H9 (cell line): ENCODE results near the gene NHLRC4. TPM values are rescaled to one million over a fixed set of nuclear protein-coding genes. Genes with fewer than 3 reads are reported as not detected.

Experiments used
- DNase-seq: peaks from one replicate; pipeline ENCODE4 v3.0.0-alpha.2; 2017
- H2AFZ ChIP-seq: one replicate; pipeline ENCODE4 v1.6.1; 2013; ENCODE audit warnings: mild to moderate bottlenecking, low read length, control low read depth, moderate library complexity
- H2AK5ac ChIP-seq: 2 replicates; pipeline ENCODE4 v1.6.1; 2013; ENCODE audit warnings: low read length, control low read depth, mixed read lengths; ENCODE audit not compliant: insufficient read length
- H2BK120ac ChIP-seq: one replicate; pipeline ENCODE4 v1.6.1; 2013; ENCODE audit warnings: low read depth, mild to moderate bottlenecking, low read length, control low read depth, inconsistent platforms; ENCODE audit not compliant: poor library complexity, severe bottlenecking
- H2BK12ac ChIP-seq: 2 replicates; pipeline ENCODE4 v1.6.1; 2013; ENCODE audit warnings: low read length, control low read depth, mixed read lengths, low read depth; ENCODE audit not compliant: insufficient read length
- H2BK15ac ChIP-seq: 2 replicates; pipeline ENCODE4 v1.6.1; 2013; ENCODE audit warnings: low read depth, low read length, control low read depth
- H2BK20ac ChIP-seq: one replicate; pipeline ENCODE4 v1.6.1; 2013; ENCODE audit warnings: low read depth, mild to moderate bottlenecking, low read length, control low read depth, inconsistent platforms; ENCODE audit not compliant: poor library complexity, severe bottlenecking
- H2BK5ac ChIP-seq: 2 replicates; pipeline ENCODE4 v1.6.1; 2013; ENCODE audit warnings: low read length, control low read depth, mixed read lengths; ENCODE audit not compliant: insufficient read length
- H3K14ac ChIP-seq: 2 replicates; pipeline ENCODE4 v1.6.1; 2013; ENCODE audit warnings: low read length, control low read depth; ENCODE audit not compliant: insufficient read depth
- H3K18ac ChIP-seq: 2 replicates; pipeline ENCODE4 v1.6.1; 2013; ENCODE audit warnings: low read depth, mild to moderate bottlenecking, mixed read lengths, low read length, control low read depth; ENCODE audit not compliant: insufficient read length
- H3K23ac ChIP-seq: 2 replicates; pipeline ENCODE4 v1.6.1; 2013; ENCODE audit warnings: low read length, control low read depth, mixed read lengths, low read depth; ENCODE audit not compliant: insufficient read length
- H3K23me2 ChIP-seq: 2 replicates; pipeline ENCODE4 v1.6.1; 2013; ENCODE audit warnings: low read depth, mild to moderate bottlenecking, mixed read lengths, low read length, control low read depth; ENCODE audit not compliant: insufficient read length, poor library complexity, severe bottlenecking
- H3K27ac ChIP-seq: 2 replicates; pipeline ENCODE4 v1.5.1; 2013; ENCODE audit warnings: low read length, control low read depth, mixed read lengths, low read depth; ENCODE audit not compliant: insufficient read length
- H3K27me3 ChIP-seq: 2 replicates; pipeline ENCODE4 v1.6.1; 2013; ENCODE audit warnings: low read length, control low read depth, inconsistent platforms; ENCODE audit not compliant: insufficient read depth
- H3K4ac ChIP-seq: 2 replicates; pipeline ENCODE4 v1.6.1; 2013; ENCODE audit warnings: low read depth, mild to moderate bottlenecking, control low read depth, inconsistent platforms, low read length, moderate library complexity
- H3K4me1 ChIP-seq: 2 replicates; pipeline ENCODE4 v1.6.1; 2013; ENCODE audit warnings: low read length, control low read depth, inconsistent platforms; ENCODE audit not compliant: insufficient read depth
- H3K4me2 ChIP-seq: 2 replicates; pipeline ENCODE4 v1.6.1; 2013; ENCODE audit warnings: low read length, control low read depth, mixed read lengths; ENCODE audit not compliant: insufficient read length, insufficient read depth
- H3K56ac ChIP-seq: 2 replicates; pipeline ENCODE4 v1.6.1; 2013; ENCODE audit warnings: low read depth, mild to moderate bottlenecking, mixed read lengths, low read length, control low read depth; ENCODE audit not compliant: insufficient read length
- H3K79me1 ChIP-seq: 2 replicates; pipeline ENCODE4 v1.6.1; 2013; ENCODE audit warnings: low read depth, mild to moderate bottlenecking, moderate library complexity, low read length, control low read depth, inconsistent platforms; ENCODE audit not compliant: insufficient read depth, poor library complexity, severe bottlenecking
- H3K79me2 ChIP-seq: 2 replicates; pipeline ENCODE4 v1.6.1; 2013; ENCODE audit warnings: low read length, control low read depth, inconsistent platforms; ENCODE audit not compliant: insufficient read depth
- H3K9ac ChIP-seq: 2 replicates; pipeline ENCODE4 v1.6.1; 2013; ENCODE audit warnings: low read length, control low read depth, mixed read lengths; ENCODE audit not compliant: insufficient read length; ENCODE audit errors: extremely low read depth
- H3K9me3 ChIP-seq: one replicate; pipeline ENCODE4 v1.6.1; 2013; ENCODE audit warnings: low read depth, low read length, inconsistent platforms; ENCODE audit not compliant: control insufficient read depth
- H3T11ph ChIP-seq: one replicate; pipeline ENCODE4 v1.6.1; 2013; ENCODE audit warnings: mild to moderate bottlenecking, low read length, control low read depth, inconsistent platforms
- H4K20me1 ChIP-seq: one replicate; pipeline ENCODE4 v1.6.1; 2013; ENCODE audit not compliant: control insufficient read depth, insufficient read length, insufficient read depth
- H4K5ac ChIP-seq: 2 replicates; pipeline ENCODE4 v1.6.1; 2013; ENCODE audit warnings: low read depth, mild to moderate bottlenecking, mixed read lengths, low read length, control low read depth; ENCODE audit not compliant: insufficient read length
- H4K8ac ChIP-seq: replicated peaks from 2 replicates; pipeline ENCODE4 v1.6.1; 2013; ENCODE audit warnings: low read length, control low read depth, mixed read lengths, low read depth; ENCODE audit not compliant: insufficient read length
- H4K91ac ChIP-seq: 2 replicates; pipeline ENCODE4 v1.6.1; 2013; ENCODE audit warnings: low read depth, mild to moderate bottlenecking, moderate library complexity, mixed read lengths, low read length, control low read depth; ENCODE audit not compliant: insufficient read length
- H3K27ac Mint-ChIP-seq, 3 experiments: 2 replicates in 2 of 3; 3 replicates in 1 of 3; pipeline ENCODE4 v1.8.0; 2020 to 2021; ENCODE audit warnings: mixed read lengths in 3 of 3, mild to moderate bottlenecking in 1 of 3, moderate library complexity in 1 of 3
- H3K27me3 Mint-ChIP-seq: 2 replicates; pipeline ENCODE4 v1.8.0; 2021; ENCODE audit warnings: low read depth, mild to moderate bottlenecking, moderate library complexity, mixed read lengths
- H3K36me3 Mint-ChIP-seq, 3 experiments: 2 replicates in 2 of 3; 3 replicates in 1 of 3; pipeline ENCODE4 v1.8.0; 2020 to 2021; ENCODE audit warnings: low read depth in 3 of 3, mixed read lengths in 3 of 3; ENCODE audit not compliant: insufficient read depth in 1 of 3
- H3K4me1 Mint-ChIP-seq, 2 experiments: 2 replicates each; pipeline ENCODE4 v1.8.0; 2020; ENCODE audit warnings: mixed read lengths in 2 of 2
- H3K4me3 Mint-ChIP-seq, 2 experiments: 2 replicates in 1 of 2; 3 replicates in 1 of 2; pipeline ENCODE4 v1.8.0; 2020 to 2021; ENCODE audit warnings: mild to moderate bottlenecking in 2 of 2, mixed read lengths in 2 of 2, moderate library complexity in 1 of 2
- H3K9me3 Mint-ChIP-seq, 2 experiments: 2 replicates in 1 of 2; 3 replicates in 1 of 2; pipeline ENCODE4 v1.8.0; 2020; ENCODE audit warnings: mild to moderate bottlenecking in 2 of 2, mixed read lengths in 2 of 2, moderate library complexity in 1 of 2
- WGBS: extraction: QIAGEN DNeasy Blood & Tissue Kit; methylation state at CpG from one replicate; pipeline ENCODE4 v1.1.7; 2013; ENCODE audit warnings: missing lambda C conversion rate, low lambda C conversion rate, mixed read lengths; ENCODE audit not compliant: insufficient read length; ENCODE audit errors: extremely low coverage; 5-methylcytosine and 5-hydroxymethylcytosine counted together
- total RNA-seq: library from RNA; stranded (reverse); gene quantifications from 2 replicates; pipeline ENCODE4 v1.2.1, GENCODE V29; 2021
- TF ChIP-seq, protein P1 (sequence below): fragments of 200-600 bp; sonication (generic); conservative IDR thresholded peaks from 3 replicates; pipeline ENCODE4 v1.8.0; 2021; ENCODE audit warnings: antibody characterized with exemption, mild to moderate bottlenecking

NHLRC4 gene
- total RNA-seq, 1 experiment from 2014 or later, result 0.42 TPM

DNA sequence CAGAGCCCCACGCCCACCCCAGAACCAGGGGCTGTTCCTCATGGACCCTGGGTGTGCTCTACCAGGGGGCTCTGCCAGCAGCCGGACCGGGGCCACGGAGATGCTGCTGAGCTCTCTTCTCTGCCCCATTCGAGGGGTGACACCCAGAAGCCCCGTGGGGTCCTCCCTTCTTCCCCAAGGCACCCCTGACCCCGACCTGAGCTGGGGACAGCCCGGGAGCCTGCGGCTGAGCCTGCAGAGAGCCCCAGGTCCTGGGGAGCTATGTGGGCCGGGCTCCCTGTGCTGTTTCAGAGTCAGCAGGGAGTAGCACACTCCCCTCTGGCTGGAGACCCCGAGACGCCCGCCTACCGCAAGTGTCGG is 7.8 kb upstream of the NHLRC4 start:
- no peak overlapping the region for H2BK12ac ChIP-seq
- H2BK5ac ChIP-seq, result no peak overlapping the region
- H3T11ph ChIP-seq, result no peak overlapping the region
- H4K8ac ChIP-seq, result no peak overlapping the region
- H3K23me2 ChIP-seq, result no peaks in the 10 kb centered on the region
- Mint-ChIP-seq H3K4me1 (no peaks in the 10 kb centered on the region), H3K27me3 (peaks cover 42% of the 10 kb centered on the region), H3K9me3 (no peaks in the 10 kb centered on the region; a peak in 1 of 5 replicates), H3K36me3 (peaks cover 0 to 3% (median 0%) of the 10 kb centered on the region in 3 experiments; a peak in 3 of 7 replicates), H3K27ac (no peak overlapping the region), H3K4me3 (no peak overlapping the region)
- H3K18ac ChIP-seq, result no peak overlapping the region
- H2AK5ac ChIP-seq, result no peak overlapping the region
- H3K9me3 ChIP-seq, result no peaks in the 10 kb centered on the region
- no peak overlapping the region for H3K56ac ChIP-seq
- H4K5ac ChIP-seq, result no peak overlapping the region
- H3K14ac ChIP-seq, result no peak overlapping the region
- TF ChIP-seq, protein P1, sequence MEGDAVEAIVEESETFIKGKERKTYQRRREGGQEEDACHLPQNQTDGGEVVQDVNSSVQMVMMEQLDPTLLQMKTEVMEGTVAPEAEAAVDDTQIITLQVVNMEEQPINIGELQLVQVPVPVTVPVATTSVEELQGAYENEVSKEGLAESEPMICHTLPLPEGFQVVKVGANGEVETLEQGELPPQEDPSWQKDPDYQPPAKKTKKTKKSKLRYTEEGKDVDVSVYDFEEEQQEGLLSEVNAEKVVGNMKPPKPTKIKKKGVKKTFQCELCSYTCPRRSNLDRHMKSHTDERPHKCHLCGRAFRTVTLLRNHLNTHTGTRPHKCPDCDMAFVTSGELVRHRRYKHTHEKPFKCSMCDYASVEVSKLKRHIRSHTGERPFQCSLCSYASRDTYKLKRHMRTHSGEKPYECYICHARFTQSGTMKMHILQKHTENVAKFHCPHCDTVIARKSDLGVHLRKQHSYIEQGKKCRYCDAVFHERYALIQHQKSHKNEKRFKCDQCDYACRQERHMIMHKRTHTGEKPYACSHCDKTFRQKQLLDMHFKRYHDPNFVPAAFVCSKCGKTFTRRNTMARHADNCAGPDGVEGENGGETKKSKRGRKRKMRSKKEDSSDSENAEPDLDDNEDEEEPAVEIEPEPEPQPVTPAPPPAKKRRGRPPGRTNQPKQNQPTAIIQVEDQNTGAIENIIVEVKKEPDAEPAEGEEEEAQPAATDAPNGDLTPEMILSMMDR, result no peak
- peaks cover 3% of the 10 kb centered on the region for H4K20me1 ChIP-seq
- no peak overlapping the region for H4K91ac ChIP-seq
- H3K27me3 ChIP-seq, result peaks cover 2% of the 10 kb centered on the region; the same call in 1 of the 2 replicates
- no peak for DNase-seq
- no peak overlapping the region for H2BK120ac ChIP-seq
- H3K4ac ChIP-seq, result no peak overlapping the region
- no peak overlapping the region for H2BK20ac ChIP-seq
- H2AFZ ChIP-seq, result no peak overlapping the region
- H3K9ac ChIP-seq, result no peak overlapping the region
- no peaks in the 10 kb centered on the region for H3K79me2 ChIP-seq
- no peaks in the 10 kb centered on the region for H3K4me1 ChIP-seq
- no CpG with 5 or more reads among the region's 15 CpGs for WGBS
- H3K27ac ChIP-seq, result no peak overlapping the region
- no peak overlapping the region for H2BK15ac ChIP-seq
- no peaks in the 10 kb centered on the region for H3K79me1 ChIP-seq
- H3K4me2 ChIP-seq, result no peak overlapping the region
- no peak overlapping the region for H3K23ac ChIP-seq
